GM12865 (cell line): ENCODE results near the gene PHAF1.

Source experiments
- DNase-seq: peaks from one replicate; pipeline ENCODE4 v3.0.0; 2010; ENCODE audit warnings: low read depth
- H3K4me3 ChIP-seq: 2 replicates; pipeline ENCODE4 v1.5.1; 2011; ENCODE audit warnings: mild to moderate bottlenecking, low read depth, low read length, control low read depth
- TF ChIP-seq, protein P1 (sequence below): IDR thresholded peaks from 2 replicates; pipeline ENCODE4 v1.5.1; 2011; ENCODE audit warnings: low read length, control low read depth, low read depth, inconsistent platforms; ENCODE audit not compliant: insufficient read depth; ENCODE audit errors: missing control alignments

Gene PHAF1

DNA sequence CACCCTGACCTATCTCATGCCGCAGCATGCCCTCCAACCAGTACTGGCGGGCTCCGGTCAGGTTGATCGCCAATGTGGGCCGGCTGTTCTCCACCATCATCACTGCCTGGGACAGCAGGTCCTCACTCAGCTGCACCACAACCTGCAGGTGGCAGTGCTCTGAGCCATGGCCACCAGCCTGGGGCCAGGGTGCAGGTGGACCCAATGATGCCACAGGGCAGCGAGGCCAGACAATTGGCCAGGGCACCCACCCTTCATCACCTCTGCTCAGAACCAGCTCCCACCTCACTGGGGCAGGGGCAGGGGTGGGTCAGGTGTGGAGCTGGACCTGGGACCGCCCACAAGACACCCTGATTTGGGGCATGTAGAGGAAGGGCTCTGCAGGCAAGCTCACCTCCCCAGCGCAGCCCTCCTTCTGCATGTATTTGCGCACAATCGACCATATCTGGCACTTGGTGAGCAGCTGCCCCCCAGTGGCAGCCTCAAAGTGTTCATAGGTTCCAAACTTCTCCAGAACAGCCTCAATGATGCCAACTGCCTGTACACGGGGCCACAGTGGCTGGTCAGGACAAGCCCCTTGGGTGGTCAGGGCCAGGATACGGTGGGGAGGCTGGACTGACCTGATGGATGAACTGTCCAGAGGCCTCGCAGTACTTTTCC lies 69.8 kb downstream of the PHAF1 start:
- TF ChIP-seq, protein P1, sequence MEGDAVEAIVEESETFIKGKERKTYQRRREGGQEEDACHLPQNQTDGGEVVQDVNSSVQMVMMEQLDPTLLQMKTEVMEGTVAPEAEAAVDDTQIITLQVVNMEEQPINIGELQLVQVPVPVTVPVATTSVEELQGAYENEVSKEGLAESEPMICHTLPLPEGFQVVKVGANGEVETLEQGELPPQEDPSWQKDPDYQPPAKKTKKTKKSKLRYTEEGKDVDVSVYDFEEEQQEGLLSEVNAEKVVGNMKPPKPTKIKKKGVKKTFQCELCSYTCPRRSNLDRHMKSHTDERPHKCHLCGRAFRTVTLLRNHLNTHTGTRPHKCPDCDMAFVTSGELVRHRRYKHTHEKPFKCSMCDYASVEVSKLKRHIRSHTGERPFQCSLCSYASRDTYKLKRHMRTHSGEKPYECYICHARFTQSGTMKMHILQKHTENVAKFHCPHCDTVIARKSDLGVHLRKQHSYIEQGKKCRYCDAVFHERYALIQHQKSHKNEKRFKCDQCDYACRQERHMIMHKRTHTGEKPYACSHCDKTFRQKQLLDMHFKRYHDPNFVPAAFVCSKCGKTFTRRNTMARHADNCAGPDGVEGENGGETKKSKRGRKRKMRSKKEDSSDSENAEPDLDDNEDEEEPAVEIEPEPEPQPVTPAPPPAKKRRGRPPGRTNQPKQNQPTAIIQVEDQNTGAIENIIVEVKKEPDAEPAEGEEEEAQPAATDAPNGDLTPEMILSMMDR = no peak
- DNase-seq = peak; percentile 43

GRCh38 chr16:67180166-67180565 lies 70.4 kb downstream of the PHAF1 start:
- TF ChIP-seq, protein P1 = no peak
- DNase-seq = no peak
- H3K4me3 ChIP-seq = no peak overlapping the region

More for the DNA sequence above, 69.8 kb downstream of the PHAF1 start:
- H3K4me3 ChIP-seq = no peak overlapping the region

GRCh38 chr16:67181346-67181745 lies 71.6 kb downstream of the PHAF1 start:
- no peak overlapping the region for H3K4me3 ChIP-seq
- TF ChIP-seq, protein P1 = no peak
- DNase-seq = no peak

- TF ChIP-seq, protein P1 = no peak
- no peak for DNase-seq
- no peak overlapping the region for H3K4me3 ChIP-seq
Measured at GRCh38 chr16:67182288-67182687, 72.5 kb downstream of the PHAF1 start.

GRCh38 chr16:67183284-67183626 lies 73.5 kb downstream of the PHAF1 start:
- DNase-seq = no peak
- TF ChIP-seq, protein P1 = no peak
- H3K4me3 ChIP-seq = peak overlapping the region; percentile 75

DNA sequence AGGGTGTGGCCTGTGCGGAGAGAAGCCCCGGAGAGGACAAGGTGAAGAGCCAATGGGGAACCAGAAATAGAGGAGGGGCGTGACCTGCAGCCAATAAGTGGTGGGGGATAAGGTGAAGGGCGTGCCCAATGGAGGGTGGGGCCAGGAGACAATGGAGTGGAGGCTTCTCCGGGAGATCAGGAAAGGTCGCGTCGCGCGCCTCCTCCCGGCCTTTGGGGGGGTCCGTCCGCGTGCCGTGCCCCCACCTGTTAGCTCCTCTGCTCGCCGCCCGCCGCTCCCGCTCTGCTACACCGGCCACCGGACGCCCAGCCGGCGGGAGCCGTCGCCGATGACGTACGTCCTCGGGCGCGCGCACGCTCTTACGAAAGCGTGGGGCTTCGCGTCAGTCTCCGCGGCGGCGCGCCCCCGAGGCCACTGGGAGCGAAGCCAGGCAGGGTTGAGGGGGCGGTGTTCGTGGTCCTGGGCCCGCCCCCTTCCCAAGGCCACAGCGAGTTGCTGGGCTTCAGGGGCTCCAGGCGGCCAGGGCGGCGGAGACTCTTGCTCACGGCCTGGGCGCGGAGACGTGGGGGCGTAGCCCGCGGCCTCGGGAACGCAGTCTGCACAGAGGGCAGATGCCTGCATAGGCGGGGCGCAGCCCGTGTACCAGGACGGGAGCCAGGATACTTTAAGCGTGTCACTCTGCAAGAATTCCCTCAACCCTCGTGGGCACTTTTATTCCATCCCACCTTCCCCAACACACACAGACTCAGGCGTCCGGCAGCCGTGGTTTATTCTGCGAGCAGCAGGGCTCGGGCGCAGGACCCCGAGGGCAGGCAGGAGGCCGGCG lies 74.1 kb downstream of the PHAF1 start, which contains the start of gene MATCAP1:
TSS of gene MATCAP1 (minus strand) at position 337 of the 826 bp plus-strand sequence. CDS start 3,353 bp downstream, outside the sequence.
- TF ChIP-seq, protein P1 = no peak
- H3K4me3 ChIP-seq = peak within 1 kb of the TSS; percentile 75
- peak; percentile 97 for DNase-seq
